ENCODE results near the gene RPS6KB2. TPM values are rescaled to one million over a fixed set of nuclear protein-coding genes. Genes with fewer than 3 reads are reported as not detected.

RPS6KB2 gene
- total and polyA plus RNA-seq, 12 donors, result 36.6 to 111 (median 50.0) TPM

- H3K27me3 ChIP-seq, result no peaks in the 10 kb centered on the region
- H3K4me1 ChIP-seq (replicated peaks in 1 of 2), result peaks cover 23 to 47% of the 10 kb centered on the region in 2 donors
- peaks cover 0 to 29% of the 10 kb centered on the region in 2 donors for H3K36me3 ChIP-seq (replicated peaks in 1 of 2)
- H3K27ac ChIP-seq, result peak overlapping the region in 1 of 5 donors; percentile 46
- no peak for TF ChIP-seq POLR2A (IDR thresholded peaks at IDR 0.05)
- TF ChIP-seq, protein P1, sequence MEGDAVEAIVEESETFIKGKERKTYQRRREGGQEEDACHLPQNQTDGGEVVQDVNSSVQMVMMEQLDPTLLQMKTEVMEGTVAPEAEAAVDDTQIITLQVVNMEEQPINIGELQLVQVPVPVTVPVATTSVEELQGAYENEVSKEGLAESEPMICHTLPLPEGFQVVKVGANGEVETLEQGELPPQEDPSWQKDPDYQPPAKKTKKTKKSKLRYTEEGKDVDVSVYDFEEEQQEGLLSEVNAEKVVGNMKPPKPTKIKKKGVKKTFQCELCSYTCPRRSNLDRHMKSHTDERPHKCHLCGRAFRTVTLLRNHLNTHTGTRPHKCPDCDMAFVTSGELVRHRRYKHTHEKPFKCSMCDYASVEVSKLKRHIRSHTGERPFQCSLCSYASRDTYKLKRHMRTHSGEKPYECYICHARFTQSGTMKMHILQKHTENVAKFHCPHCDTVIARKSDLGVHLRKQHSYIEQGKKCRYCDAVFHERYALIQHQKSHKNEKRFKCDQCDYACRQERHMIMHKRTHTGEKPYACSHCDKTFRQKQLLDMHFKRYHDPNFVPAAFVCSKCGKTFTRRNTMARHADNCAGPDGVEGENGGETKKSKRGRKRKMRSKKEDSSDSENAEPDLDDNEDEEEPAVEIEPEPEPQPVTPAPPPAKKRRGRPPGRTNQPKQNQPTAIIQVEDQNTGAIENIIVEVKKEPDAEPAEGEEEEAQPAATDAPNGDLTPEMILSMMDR (IDR thresholded peaks at IDR 0.05), result no peak
- DNase-seq, result no peak
- intact Hi-C loops (cut with DNase I), result loop anchor here in 1 of 2 donors (5.0 kb wide), 1 partner anchor 103 kb away; no protein-coding TSS in a partner anchor
- no peak overlapping the region for H3K4me3 ChIP-seq
- no peaks in the 10 kb centered on the region for H3K9me3 ChIP-seq (replicated peaks in 1 of 3)
- 79 to 89% (median 83%) methylated on average over 5 to 31 of the region's 31 CpGs for WGBS, 4 donors
These were observed 29.4 kb upstream of the RPS6KB2 start for GRCh38 chr11:67398661-67399563.

- H3K27ac ChIP-seq, result peak overlapping the region in 3 of 5 donors; percentile 88 to 99 (median 88)
- H3K4me1 ChIP-seq (replicated peaks in 1 of 2), result peaks cover 20 to 47% of the 10 kb centered on the region in 2 donors
- intact Hi-C loops (cut with DNase I), result no loop called here
- WGBS, 4 donors, result 27 to 37% (median 32%) methylated on average over 8 to 23 of the region's 23 CpGs
- H3K4me3 ChIP-seq, result peak overlapping the region in 3 of 4 donors; percentile 66 to 99 (median 73)
- H3K27me3 ChIP-seq, result no peaks in the 10 kb centered on the region
- TF ChIP-seq POLR2A (IDR thresholded peaks at IDR 0.05), result no peak
- TF ChIP-seq, protein P1 (IDR thresholded peaks at IDR 0.05), result no peak
- no peaks in the 10 kb centered on the region for H3K9me3 ChIP-seq (replicated peaks in 1 of 3)
- peak in 1 of 7 donors; percentile 72 for DNase-seq
- H3K36me3 ChIP-seq (replicated peaks in 1 of 2), result peaks cover 0 to 29% of the 10 kb centered on the region in 2 donors
These were observed 27.9 kb upstream of the RPS6KB2 start for GRCh38 chr11:67400251-67400941.

DNA sequence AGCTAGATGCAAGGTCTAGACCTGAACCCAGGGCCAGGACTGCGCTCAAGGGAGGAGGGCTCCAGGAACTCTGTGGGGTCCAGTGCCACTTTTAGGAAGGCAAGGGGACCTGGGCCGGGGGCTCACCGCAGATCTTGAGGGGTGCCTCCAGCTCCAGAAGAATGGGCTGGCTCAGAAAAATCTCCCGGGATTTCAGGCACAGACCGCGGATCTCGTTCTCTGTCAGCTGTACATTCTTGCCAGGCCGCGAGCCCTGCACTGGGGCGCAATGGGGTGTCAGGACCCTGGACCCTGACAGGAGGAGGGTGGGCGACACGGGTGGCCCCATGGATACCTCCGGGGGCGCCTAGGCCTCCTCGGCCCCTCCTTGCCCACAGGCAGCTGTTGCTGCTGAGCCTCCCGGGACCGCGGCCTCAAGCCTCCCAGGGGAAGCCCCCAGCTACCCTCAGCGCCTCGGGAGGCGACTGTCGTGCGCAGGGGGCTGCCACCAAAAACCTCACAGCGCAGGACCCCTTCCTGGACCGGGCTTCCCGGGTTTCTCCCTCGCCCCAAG is 27.3 kb upstream of the RPS6KB2 start:
- no peaks in the 10 kb centered on the region for H3K9me3 ChIP-seq (replicated peaks in 1 of 3)
- peak in 1 of 7 donors; percentile 35 for DNase-seq
- H3K4me3 ChIP-seq, result peak overlapping the region; percentile 66 to 99 (median 78)
- H3K27ac ChIP-seq, result peak overlapping the region; percentile 60 to 99 (median 88)
- H3K27me3 ChIP-seq, result no peaks in the 10 kb centered on the region
- no peak for TF ChIP-seq POLR2A (IDR thresholded peaks at IDR 0.05)
- TF ChIP-seq, protein P1 (IDR thresholded peaks at IDR 0.05), result no peak
- 3 to 20% (median 9%) methylated on average over 2 to 27 of the region's 27 CpGs for WGBS, 4 donors
- intact Hi-C loops (cut with DNase I), result no loop called here
- peaks cover 20 to 47% of the 10 kb centered on the region in 2 donors for H3K4me1 ChIP-seq (replicated peaks in 1 of 2)
- H3K36me3 ChIP-seq (replicated peaks in 1 of 2), result peaks cover 0 to 26% of the 10 kb centered on the region in 2 donors
